DMS114 treated with DMSO at 0.1 percent for 48 hours (cell line): ENCODE data around the gene SLC46A1.

Source experiments
- DNase-seq: peaks from one replicate; lab custom pipeline; 2025; ENCODE audit not compliant: unreplicated experiment; lab: John Stamatoyannopoulos, UW

SLC46A1 gene

GRCh38 chr17:28404812-28405570 lies 1.0 kb downstream of the SLC46A1 start:
- no peak for DNase-seq

GRCh38 chr17:28404461-28404811 lies 1.6 kb downstream of the SLC46A1 start:
- no peak for DNase-seq

GRCh38 chr17:28404007-28404406 lies 2.0 kb downstream of the SLC46A1 start:
- DNase-seq = no peak

GRCh38 chr17:28402844-28403243 lies 3.2 kb downstream of the SLC46A1 start:
- no peak for DNase-seq

- no peak for DNase-seq
Observed at GRCh38 chr17:28402224-28402630, 3.8 kb downstream of the SLC46A1 start.

GRCh38 chr17:28399808-28400207 lies 6.2 kb downstream of the SLC46A1 start:
- no peak for DNase-seq

GRCh38 chr17:28398280-28398981 lies 7.6 kb downstream of the SLC46A1 start:
- DNase-seq = no peak

- no peak for DNase-seq
Observed at GRCh38 chr17:28397687-28398279, 8.2 kb downstream of the SLC46A1 start.

- DNase-seq = no peak
Observed at GRCh38 chr17:28397275-28397674, 8.7 kb downstream of the SLC46A1 start.

GRCh38 chr17:28396635-28397239 lies 9.3 kb downstream of the SLC46A1 start:
- no peak for DNase-seq

GRCh38 chr17:28395968-28396367 lies 10.0 kb downstream of the SLC46A1 start:
- no peak for DNase-seq

- DNase-seq = no peak
Observed at GRCh38 chr17:28395426-28395825, 10.6 kb downstream of the SLC46A1 start.

- DNase-seq = no peak
Observed at GRCh38 chr17:28394337-28395116, 11.5 kb downstream of the SLC46A1 start.

- no peak for DNase-seq
Observed at GRCh38 chr17:28392491-28392890, 13.5 kb downstream of the SLC46A1 start.

GRCh38 chr17:28391401-28391800 lies 14.6 kb downstream of the SLC46A1 start:
- DNase-seq = no peak

GRCh38 chr17:28390984-28391383 lies 15.0 kb downstream of the SLC46A1 start:
- DNase-seq = no peak

- DNase-seq = no peak
Observed at GRCh38 chr17:28390563-28390962, 15.4 kb downstream of the SLC46A1 start.

- DNase-seq = no peak
Observed at GRCh38 chr17:28390141-28390540, 15.9 kb downstream of the SLC46A1 start.

GRCh38 chr17:28388106-28388505 lies 17.9 kb downstream of the SLC46A1 start:
- DNase-seq = no peak

- no peak for DNase-seq
Observed at GRCh38 chr17:28386391-28386790, 19.6 kb downstream of the SLC46A1 start.

- DNase-seq = no peak
Observed at GRCh38 chr17:28385406-28385805, 20.6 kb downstream of the SLC46A1 start.
